Epithelial cell of proximal tubule (primary cell): ENCODE measurements around the gene FBN3. TPM values are rescaled to one million over a fixed set of nuclear protein-coding genes. Genes with fewer than 3 reads are reported as not detected.

Experiments used
- DNase-seq: peaks from one replicate; pipeline ENCODE4 v3.0.0-alpha.2; 2011; ENCODE audit warnings: low read depth
- H3K4me3 ChIP-seq: 2 replicates; pipeline ENCODE4 v1.5.1; 2011; ENCODE audit warnings: low read depth, mild to moderate bottlenecking, low read length
- total RNA-seq: library from RNA; depleted of rRNA; stranded (reverse); fragments of >200 nt; gene quantifications from 2 replicates; pipeline ENCODE4 v1.2.3, GENCODE V29; 2015
- TF ChIP-seq, protein P1 (sequence below): conservative IDR thresholded peaks from 2 replicates; pipeline ENCODE4 v1.5.1; 2012; ENCODE audit warnings: low read depth, mild to moderate bottlenecking, low read length

FBN3 gene
- total RNA-seq = 0.06 TPM in 1 of 2 replicates, not detected in the other

DNA sequence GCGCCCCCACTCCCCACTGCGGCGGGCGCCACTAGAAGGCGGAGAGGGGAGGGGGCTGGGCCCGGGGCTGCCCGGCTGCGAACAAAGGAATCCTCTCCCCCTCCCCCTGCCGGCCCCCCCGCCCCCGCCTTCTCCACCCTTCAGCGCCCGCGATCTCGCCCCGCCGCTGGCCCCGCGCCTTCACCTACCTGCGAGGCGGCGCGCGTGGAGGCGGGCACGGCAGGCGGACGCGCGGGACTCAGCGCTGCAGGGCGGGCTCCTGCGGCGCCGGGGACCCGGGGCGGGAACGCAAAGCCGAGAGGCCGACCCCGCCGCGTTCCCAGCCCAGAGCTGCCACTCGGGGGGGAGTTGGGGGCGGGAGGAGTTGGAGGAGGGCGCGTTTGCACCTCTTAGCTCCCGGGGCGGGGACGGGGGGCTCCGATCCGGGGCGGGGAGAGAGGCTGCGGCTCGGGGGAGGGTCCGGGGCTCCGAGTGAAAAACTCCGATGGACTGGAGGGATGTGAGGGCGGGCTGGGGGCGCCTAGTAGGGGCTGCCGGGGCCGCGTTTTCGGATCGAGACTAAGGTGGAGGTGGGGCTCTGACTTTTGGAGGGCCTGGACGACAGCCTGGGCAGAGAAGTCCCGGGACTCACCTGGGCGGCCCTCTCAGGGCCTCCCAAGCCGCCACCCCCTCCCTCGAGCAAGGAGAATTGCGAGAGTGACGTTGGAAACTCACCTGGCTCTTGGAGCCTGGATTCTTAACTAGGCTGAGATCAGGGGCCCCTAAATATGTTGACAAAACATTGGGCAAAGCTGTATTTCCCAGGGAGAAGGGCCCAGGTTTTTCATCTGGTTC lies at the start of gene FBN3:
TSS of gene FBN3 (minus strand) at position 332 of the 834 bp plus-strand sequence. CDS start 2,112 bp downstream, outside the sequence.
- TF ChIP-seq, protein P1, sequence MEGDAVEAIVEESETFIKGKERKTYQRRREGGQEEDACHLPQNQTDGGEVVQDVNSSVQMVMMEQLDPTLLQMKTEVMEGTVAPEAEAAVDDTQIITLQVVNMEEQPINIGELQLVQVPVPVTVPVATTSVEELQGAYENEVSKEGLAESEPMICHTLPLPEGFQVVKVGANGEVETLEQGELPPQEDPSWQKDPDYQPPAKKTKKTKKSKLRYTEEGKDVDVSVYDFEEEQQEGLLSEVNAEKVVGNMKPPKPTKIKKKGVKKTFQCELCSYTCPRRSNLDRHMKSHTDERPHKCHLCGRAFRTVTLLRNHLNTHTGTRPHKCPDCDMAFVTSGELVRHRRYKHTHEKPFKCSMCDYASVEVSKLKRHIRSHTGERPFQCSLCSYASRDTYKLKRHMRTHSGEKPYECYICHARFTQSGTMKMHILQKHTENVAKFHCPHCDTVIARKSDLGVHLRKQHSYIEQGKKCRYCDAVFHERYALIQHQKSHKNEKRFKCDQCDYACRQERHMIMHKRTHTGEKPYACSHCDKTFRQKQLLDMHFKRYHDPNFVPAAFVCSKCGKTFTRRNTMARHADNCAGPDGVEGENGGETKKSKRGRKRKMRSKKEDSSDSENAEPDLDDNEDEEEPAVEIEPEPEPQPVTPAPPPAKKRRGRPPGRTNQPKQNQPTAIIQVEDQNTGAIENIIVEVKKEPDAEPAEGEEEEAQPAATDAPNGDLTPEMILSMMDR = no peak
- DNase-seq = no peak
- H3K4me3 ChIP-seq = no peak within 1 kb of the TSS

DNA sequence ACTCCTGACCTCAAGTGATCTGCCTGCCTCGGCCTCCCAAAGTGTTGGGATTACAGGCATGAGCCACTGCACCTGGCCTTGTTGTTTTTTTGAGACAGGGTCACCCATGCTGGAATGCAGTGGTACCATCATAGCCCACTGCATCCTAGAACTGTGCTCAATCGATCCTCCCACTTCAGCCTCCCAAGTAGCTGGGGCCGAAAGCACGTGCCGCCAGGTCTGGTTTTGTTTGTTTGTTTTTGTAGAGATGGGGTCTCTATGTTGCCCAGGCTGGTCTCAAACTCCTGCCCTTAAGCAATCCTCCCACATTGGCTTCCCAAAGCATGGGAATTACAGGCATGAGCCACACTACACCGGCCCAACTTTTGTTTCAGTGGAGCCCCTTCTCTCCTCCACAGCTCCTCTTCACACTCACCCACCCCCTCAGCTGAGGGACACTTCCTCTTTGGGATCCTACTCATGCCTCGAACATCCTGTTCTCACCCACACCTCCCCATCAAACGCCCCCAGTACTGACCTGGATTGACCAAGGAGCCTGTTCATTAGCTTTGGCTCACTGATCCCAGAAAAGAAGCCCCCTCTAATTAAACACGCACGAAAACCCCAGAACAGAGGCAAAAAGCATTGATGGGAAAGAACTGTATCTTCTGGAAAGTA lies 47.0 kb upstream of the FBN3 start:
- H3K4me3 ChIP-seq = no peak overlapping the region
- TF ChIP-seq, protein P1 = no peak
- DNase-seq = no peak

DNA sequence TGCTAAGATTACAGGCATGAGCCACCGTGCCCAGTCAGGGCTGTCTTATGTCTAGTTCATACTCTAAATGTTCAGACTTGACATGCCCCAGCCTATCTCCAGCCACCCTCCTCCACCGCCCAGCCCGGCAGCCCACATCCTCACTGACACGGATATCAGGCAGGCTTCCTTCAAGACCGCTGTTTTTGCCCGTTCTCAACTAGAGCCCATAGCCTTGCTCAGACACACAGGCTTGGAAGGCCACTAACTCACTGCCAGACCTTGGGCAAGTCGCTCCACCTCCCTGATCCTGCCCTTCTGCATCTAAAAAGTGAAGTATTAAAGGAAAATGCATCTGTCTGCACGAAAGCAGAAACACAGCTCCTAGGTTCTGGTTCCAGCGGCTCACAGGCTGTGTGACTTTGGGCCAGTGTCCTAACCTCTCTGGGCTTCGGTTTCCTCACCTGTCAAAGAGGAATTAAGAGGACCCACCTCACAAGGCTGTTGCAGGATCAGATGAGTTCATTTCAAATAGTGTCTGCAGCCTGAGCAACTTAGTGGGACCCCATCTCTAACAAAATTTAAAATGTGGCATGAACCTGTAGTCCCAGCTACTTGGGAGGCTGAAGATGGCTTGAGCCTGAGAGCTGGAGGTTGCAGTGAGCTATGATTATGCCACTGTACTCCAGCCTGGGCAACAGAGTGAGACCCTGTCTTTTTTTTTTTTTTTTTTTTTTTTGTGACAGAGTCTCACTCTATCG lies 45.3 kb upstream of the FBN3 start:
- no peak for DNase-seq
- TF ChIP-seq, protein P1 = no peak
- H3K4me3 ChIP-seq = no peak overlapping the region

DNA sequence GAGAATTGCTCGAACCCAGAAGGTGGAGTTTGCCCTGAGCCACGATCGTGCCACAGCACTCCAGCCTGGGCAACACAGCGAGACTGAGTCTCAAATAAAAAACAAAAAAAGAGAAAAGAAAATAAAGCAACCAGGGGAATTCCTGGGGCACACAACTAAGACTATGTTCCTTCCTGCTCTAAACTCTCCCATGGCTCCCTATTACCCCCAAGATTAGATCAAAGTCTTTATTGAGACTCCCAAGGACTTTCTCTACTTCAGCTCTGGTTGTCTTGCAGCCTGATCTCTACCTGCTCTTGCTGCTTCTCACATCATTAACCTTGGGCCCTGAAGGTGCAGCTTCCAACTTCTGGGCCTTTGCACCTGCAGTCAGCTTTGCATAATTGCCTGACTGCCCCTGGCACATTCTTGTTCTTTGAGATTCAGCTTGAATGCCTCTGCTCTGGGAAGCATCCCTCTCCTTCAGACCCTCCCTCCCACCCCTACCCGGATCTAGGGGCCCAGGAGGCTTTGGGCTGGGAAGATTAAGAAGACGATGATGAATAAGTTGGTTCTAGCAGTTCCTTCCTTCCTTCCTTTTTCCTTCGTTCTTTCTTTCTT lies 42.9 kb upstream of the FBN3 start:
- TF ChIP-seq, protein P1 = no peak
- no peak overlapping the region for H3K4me3 ChIP-seq
- no peak for DNase-seq

DNA sequence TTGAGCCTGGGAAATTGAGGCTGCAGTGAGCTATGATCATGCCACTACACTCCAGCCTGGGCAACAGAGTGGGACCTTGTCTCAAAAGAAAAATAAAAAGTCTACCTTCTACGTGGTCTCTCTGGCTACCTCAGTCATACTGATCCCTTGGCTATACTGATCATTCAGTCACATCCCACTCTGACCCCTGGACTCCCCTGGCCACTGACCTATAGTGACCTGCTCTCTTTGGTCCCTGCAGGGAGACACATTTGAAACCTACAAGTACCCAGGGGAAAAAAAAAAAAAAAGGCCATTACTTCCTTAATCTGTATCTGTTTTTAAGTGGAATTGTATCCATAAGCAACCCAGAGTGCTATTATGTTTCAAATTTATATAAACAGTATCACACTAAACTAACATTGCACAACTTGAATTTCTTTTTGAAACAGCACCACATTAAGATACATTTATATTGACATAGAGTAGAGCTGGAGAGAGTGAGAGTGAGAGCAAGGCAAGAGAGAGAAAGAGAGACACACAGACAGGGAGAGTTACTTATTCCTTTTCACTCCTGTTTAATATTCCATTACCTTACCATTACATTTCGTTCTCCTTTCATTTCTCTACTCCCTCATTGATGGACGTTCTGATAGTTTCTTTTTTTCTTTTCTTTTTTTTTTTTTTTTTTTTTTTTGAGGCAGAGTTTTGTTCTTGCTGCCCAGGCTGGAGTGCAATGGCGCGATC lies 36.1 kb upstream of the FBN3 start:
- TF ChIP-seq, protein P1 = no peak
- no peak for DNase-seq
- no peak overlapping the region for H3K4me3 ChIP-seq

DNA sequence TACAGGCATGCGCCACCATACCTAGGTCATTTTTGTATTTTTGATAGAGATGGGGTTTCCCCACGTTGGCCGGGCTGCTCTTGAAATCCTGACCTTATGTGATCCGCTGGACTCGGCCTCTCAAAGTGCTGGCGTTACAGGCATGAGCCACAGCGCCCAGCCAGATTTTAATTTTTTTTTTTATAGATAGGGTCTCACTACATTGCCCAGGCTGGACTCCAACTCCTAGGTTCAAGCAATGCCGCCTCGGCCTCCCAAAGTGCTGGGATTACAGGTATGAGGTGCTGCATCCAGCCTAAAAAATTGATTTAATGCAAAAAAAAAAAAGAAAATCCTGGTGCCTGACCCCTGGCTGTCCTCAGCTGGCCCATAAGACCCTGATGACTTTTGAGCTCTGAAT lies 34.9 kb upstream of the FBN3 start:
- no peak for DNase-seq
- H3K4me3 ChIP-seq = no peak overlapping the region
- TF ChIP-seq, protein P1 = no peak
